A549 (cell line): ENCODE data around the gene MMP19. TPM values are rescaled to one million over a fixed set of nuclear protein-coding genes. Genes with fewer than 3 reads are reported as not detected.

ENCODE experiments used
- ATAC-seq, 2 experiments: fragments of 200-7000 bp in 1 of 2; fragments of >200 bp in 1 of 2; cut with Nextera tagmentation in 1 of 2; cut with Tn5 transposase in 1 of 2; 3 replicates each; pipeline versions ENCODE4 v1.8.0 to v1.9.1; 2018 to 2020; ENCODE audit warnings: mild to moderate bottlenecking in 1 of 2, moderate library complexity in 1 of 2
- CTCF ChIA-PET: fragments of 300-600 bp; sonication (Branson Sonifier 250); formaldehyde crosslinking; extraction: SDS; loops from one replicate; lab custom pipeline; 2021; ENCODE audit warnings: antibody characterized with exemption, inconsistent platforms; lab: Yijun Ruan, JAX
- POLR2A ChIA-PET: fragments of 350-600 bp; formaldehyde crosslinking; extraction: SDS; loops from one replicate; lab custom pipeline; 2021; ENCODE audit warnings: antibody characterized with exemption, inconsistent platforms; lab: Yijun Ruan, JAX
- DNase-seq, 2 experiments: peaks; one replicate each; pipeline versions ENCODE4 v3.0.0 to v3.0.0-alpha.2; 2011 to 2016; ENCODE audit warnings: low read depth in 1 of 2, low spot score in 1 of 2
- FAIRE-seq: peaks from 2 replicates; lab custom pipeline; 2011; peaks lifted over from hg19 to GRCh38; lab: Jason Lieb, UNC
- H3K27ac ChIP-seq, 2 experiments: fragments of >200 bp; sonication (Bioruptor Twin); formaldehyde crosslinking; 3 replicates each; pipeline ENCODE4 v1.5.1; 2016 to 2017
- H3K4me1 ChIP-seq: fragments of >200 bp; sonication (Bioruptor Twin); formaldehyde crosslinking; 3 replicates; pipeline ENCODE4 v1.6.1; 2016
- H3K4me2 ChIP-seq: fragments of >200 bp; sonication (Bioruptor Twin); formaldehyde crosslinking; 3 replicates; pipeline ENCODE4 v1.6.1; 2016
- H3K4me3 ChIP-seq: fragments of >200 bp; sonication (Bioruptor Twin); formaldehyde crosslinking; 3 replicates; pipeline ENCODE4 v1.5.1; 2016
- H3K9me3 ChIP-seq: fragments of >200 bp; sonication (Bioruptor Twin); formaldehyde crosslinking; 3 replicates; pipeline ENCODE4 v1.6.1; 2016
- CBX2 ChIP-seq: fragments of 200-600 bp; sonication (generic); IDR thresholded peaks from 2 replicates; pipeline ENCODE4 v1.6.1; 2016; ENCODE audit warnings: low read depth, mild to moderate bottlenecking, borderline replicate concordance
- CEBPB ChIP-seq, 2 experiments: fragments of >200 bp in 1 of 2; sonication (Bioruptor Twin) in 1 of 2; formaldehyde crosslinking in 1 of 2; IDR thresholded peaks; 2 replicates each; pipeline ENCODE4 v1.6.1; 2012 to 2016
- CHD2 ChIP-seq: fragments of 150-350 bp; IDR thresholded peaks from 2 replicates; pipeline ENCODE4 v1.6.1; 2014; ENCODE audit warnings: low read length; ENCODE audit not compliant: partially characterized antibody
- FOSB ChIP-seq: fragments of 250-450 bp; sonication (Bioruptor Pico); IDR thresholded peaks from 2 replicates; pipeline ENCODE4 v1.5.0; 2020; ENCODE audit warnings: mild to moderate bottlenecking, moderate library complexity
- GATA3 ChIP-seq: IDR thresholded peaks from 2 replicates; pipeline ENCODE4 v1.6.1; 2012; ENCODE audit warnings: borderline replicate concordance
- HOXB5 ChIP-seq: fragments of 250-450 bp; sonication (Bioruptor Pico); IDR thresholded peaks from 2 replicates; pipeline ENCODE4 v1.5.0; 2020; ENCODE audit warnings: mild to moderate bottlenecking, moderate library complexity
- JUN ChIP-seq, 2 experiments: fragments of >200 bp; sonication (Bioruptor Twin); formaldehyde crosslinking; IDR thresholded peaks; 2 replicates in 1 of 2; 3 replicates in 1 of 2; pipeline ENCODE4 v1.6.1; 2016 to 2017
- MAZ ChIP-seq: fragments of 150-350 bp; IDR thresholded peaks from 2 replicates; pipeline ENCODE4 v1.6.1; 2014; ENCODE audit warnings: antibody characterized with exemption, low read depth, low read length, borderline replicate concordance
- NR3C1 ChIP-seq: fragments of >200 bp; sonication (Bioruptor Twin); formaldehyde crosslinking; IDR thresholded peaks from 3 replicates; pipeline ENCODE4 v1.6.1; 2017
- POLR2AphosphoS2 ChIP-seq: conservative IDR thresholded peaks from 2 replicates; pipeline ENCODE4 v1.6.1; 2012; ENCODE audit warnings: low read length, improper control_type of control experiment, inconsistent platforms
- RCOR1 ChIP-seq: fragments of 150-350 bp; IDR thresholded peaks from 2 replicates; pipeline ENCODE4 v1.6.1; 2014; ENCODE audit warnings: antibody characterized with exemption, low read length, low read depth
- RFX5 ChIP-seq: fragments of 450-650 bp; IDR thresholded peaks from 2 replicates; pipeline ENCODE4 v1.7.1; 2014; ENCODE audit warnings: antibody characterized with exemption, mild to moderate bottlenecking, moderate library complexity
- ZFP36 ChIP-seq: fragments of 450-650 bp; IDR thresholded peaks from 2 replicates; pipeline ENCODE4 v1.6.1; 2014; ENCODE audit warnings: borderline replicate concordance; ENCODE audit not compliant: partially characterized antibody
- ZSCAN20 ChIP-seq: fragments of 250-450 bp; sonication (Bioruptor Pico); IDR thresholded peaks from 2 replicates; pipeline ENCODE4 v1.8.0; 2022; ENCODE audit warnings: mild to moderate bottlenecking, moderate library complexity
- WGBS: methylation state at CpG from one replicate; pipeline ENCODE4 v1.1.6; 2017; ENCODE audit errors: missing lambda C conversion rate; 5-methylcytosine and 5-hydroxymethylcytosine counted together
- polyA plus RNA-seq, 4 experiments: library from polyadenylated mRNA; depleted of rRNA in 3 of 4; stranded (reverse); fragments of >200 nt; fragmentation: RNase III in 1 of 4; extraction: RNeasy Plus Mini Kit Qiagen cat#74134 plus additional on column Dnase treatment in 1 of 4; gene quantifications; 2 replicates in 3 of 4; 3 replicates in 1 of 4; pipeline ENCODE4 v1.2.3, GENCODE V29; 2011 to 2017
- TF ChIP-seq, protein P1 (sequence below): fragments of >200 bp; sonication (Bioruptor Twin); formaldehyde crosslinking; IDR thresholded peaks from 2 replicates; pipeline ENCODE4 v1.6.1; 2016
- TF ChIP-seq, protein P2 (sequence below): fragments of >200 bp; sonication (Bioruptor Twin); formaldehyde crosslinking; IDR thresholded peaks from 3 replicates; pipeline ENCODE4 v1.5.1; 2016
- TF ChIP-seq, protein P3 (sequence below): fragments of 250-450 bp; sonication (Bioruptor Pico); IDR thresholded peaks from 2 replicates; pipeline ENCODE4 v1.5.0; 2020; ENCODE audit warnings: low read depth, mild to moderate bottlenecking, moderate library complexity
- TF ChIP-seq, protein P4 (sequence below): fragments of 150-350 bp; IDR thresholded peaks from 2 replicates; pipeline ENCODE4 v1.6.1; 2014; ENCODE audit warnings: low read depth, mild to moderate bottlenecking, low read length

Gene MMP19
- polyA plus RNA-seq, 2 of the 4 experiments (the other 2 are of a cell fraction) = 0.06 to 0.09 TPM

DNA sequence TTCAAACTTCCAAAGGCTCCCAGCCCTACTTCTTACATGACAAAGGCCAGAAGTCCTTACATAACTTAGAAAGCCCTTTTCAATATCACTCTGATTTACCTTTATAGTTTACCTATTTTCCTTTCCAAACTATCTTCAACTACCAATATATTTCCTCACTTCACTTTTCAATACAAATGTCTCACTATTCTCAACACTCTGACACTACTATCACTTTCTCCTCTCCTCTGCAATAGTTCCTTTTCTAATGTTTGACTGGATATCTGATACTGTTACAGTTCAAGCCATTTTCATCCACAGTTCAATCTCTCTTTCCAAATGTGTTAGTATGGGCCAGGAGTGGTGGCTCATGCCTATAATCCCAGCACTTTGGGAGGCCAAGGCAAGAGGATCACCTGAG, 28.5 kb downstream of the MMP19 start:
- H3K4me2 ChIP-seq = no peak overlapping the region
- peaks cover 16% of the 10 kb centered on the region for H3K4me1 ChIP-seq
- H3K4me3 ChIP-seq = no peak overlapping the region
- FAIRE-seq (no peak), DNase-seq (no peak), ATAC-seq (no peak)
- ChIA-PET CTCF (interaction anchor here (1.4 to 4.9 kb wide), 2 partner anchors 76 to 126 kb away, joined by 5 to 25 read pairs; no protein-coding TSS in a partner anchor), POLR2A (no interaction called here)
- H3K27ac ChIP-seq = no peak overlapping the region
- no peaks in the 10 kb centered on the region for H3K9me3 ChIP-seq
- TF ChIP-seq CBX2 = no peak
- TF ChIP-seq, protein P1, sequence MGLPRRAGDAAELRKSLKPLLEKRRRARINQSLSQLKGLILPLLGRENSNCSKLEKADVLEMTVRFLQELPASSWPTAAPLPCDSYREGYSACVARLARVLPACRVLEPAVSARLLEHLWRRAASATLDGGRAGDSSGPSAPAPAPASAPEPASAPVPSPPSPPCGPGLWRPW = no peak
- TF ChIP-seq RCOR1 = no peak
- TF ChIP-seq NR3C1 = no peak
- no peak for TF ChIP-seq ZSCAN20 (CRISPR knock-in tag)
- no peak for TF ChIP-seq FOSB (CRISPR knock-in tag)
- TF ChIP-seq, protein P2, sequence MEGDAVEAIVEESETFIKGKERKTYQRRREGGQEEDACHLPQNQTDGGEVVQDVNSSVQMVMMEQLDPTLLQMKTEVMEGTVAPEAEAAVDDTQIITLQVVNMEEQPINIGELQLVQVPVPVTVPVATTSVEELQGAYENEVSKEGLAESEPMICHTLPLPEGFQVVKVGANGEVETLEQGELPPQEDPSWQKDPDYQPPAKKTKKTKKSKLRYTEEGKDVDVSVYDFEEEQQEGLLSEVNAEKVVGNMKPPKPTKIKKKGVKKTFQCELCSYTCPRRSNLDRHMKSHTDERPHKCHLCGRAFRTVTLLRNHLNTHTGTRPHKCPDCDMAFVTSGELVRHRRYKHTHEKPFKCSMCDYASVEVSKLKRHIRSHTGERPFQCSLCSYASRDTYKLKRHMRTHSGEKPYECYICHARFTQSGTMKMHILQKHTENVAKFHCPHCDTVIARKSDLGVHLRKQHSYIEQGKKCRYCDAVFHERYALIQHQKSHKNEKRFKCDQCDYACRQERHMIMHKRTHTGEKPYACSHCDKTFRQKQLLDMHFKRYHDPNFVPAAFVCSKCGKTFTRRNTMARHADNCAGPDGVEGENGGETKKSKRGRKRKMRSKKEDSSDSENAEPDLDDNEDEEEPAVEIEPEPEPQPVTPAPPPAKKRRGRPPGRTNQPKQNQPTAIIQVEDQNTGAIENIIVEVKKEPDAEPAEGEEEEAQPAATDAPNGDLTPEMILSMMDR = no peak
- no peak for TF ChIP-seq ZFP36
- no peak for TF ChIP-seq CEBPB (IDR thresholded peaks at IDR 0.05)
- no peak for TF ChIP-seq GATA3
- TF ChIP-seq POLR2AphosphoS2 = no peak
- TF ChIP-seq CHD2 = no peak
- TF ChIP-seq, protein P3, sequence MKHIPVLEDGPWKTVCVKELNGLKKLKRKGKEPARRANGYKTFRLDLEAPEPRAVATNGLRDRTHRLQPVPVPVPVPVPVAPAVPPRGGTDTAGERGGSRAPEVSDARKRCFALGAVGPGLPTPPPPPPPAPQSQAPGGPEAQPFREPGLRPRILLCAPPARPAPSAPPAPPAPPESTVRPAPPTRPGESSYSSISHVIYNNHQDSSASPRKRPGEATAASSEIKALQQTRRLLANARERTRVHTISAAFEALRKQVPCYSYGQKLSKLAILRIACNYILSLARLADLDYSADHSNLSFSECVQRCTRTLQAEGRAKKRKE = no peak
- TF ChIP-seq JUN (IDR thresholded peaks at IDR 0.05) = no peak

DNA sequence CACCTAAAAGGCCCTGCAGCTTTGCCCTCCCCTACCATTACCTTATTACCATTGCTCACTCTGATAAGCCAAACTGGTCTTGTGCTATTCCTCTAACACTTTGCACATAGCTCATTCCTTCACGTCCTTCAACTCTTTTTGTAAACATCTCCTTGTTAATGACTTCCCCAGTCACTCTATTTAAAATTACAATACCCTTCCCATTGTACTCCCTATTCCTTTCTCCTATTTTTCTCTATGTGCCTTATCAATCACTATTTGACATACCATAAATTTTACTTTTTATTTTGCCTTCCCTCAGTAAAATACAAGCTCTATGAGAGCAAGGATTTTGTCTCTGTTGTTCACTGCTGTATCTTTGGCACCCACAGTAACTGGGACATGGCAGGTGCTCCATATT, 30.6 kb downstream of the MMP19 start:
- WGBS = 75% methylated on average over 1 of the region's 1 CpG
- TF ChIP-seq HOXB5 (CRISPR knock-in tag) (no peak), ZFP36 (no peak), RFX5 (no peak)
- TF ChIP-seq, protein P4, sequence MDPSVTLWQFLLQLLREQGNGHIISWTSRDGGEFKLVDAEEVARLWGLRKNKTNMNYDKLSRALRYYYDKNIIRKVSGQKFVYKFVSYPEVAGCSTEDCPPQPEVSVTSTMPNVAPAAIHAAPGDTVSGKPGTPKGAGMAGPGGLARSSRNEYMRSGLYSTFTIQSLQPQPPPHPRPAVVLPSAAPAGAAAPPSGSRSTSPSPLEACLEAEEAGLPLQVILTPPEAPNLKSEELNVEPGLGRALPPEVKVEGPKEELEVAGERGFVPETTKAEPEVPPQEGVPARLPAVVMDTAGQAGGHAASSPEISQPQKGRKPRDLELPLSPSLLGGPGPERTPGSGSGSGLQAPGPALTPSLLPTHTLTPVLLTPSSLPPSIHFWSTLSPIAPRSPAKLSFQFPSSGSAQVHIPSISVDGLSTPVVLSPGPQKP = no peak
- ChIA-PET POLR2A (no interaction called here), CTCF (interaction anchor here (0.6 to 4.9 kb wide), 8 partner anchors 8 to 341 kb away, joined by 3 to 25 read pairs (median 4); partner anchors contain the start of gene MYL6B)
- H3K27ac ChIP-seq = no peak overlapping the region
- H3K9me3 ChIP-seq = no peaks in the 10 kb centered on the region
- ATAC-seq = no peak
- no peak overlapping the region for H3K4me3 ChIP-seq
- peaks cover 9% of the 10 kb centered on the region; the same call in 2 of the 3 replicates for H3K4me1 ChIP-seq
- DNase-seq = no peak
- H3K4me2 ChIP-seq = no peak overlapping the region
- no peak for FAIRE-seq

DNA sequence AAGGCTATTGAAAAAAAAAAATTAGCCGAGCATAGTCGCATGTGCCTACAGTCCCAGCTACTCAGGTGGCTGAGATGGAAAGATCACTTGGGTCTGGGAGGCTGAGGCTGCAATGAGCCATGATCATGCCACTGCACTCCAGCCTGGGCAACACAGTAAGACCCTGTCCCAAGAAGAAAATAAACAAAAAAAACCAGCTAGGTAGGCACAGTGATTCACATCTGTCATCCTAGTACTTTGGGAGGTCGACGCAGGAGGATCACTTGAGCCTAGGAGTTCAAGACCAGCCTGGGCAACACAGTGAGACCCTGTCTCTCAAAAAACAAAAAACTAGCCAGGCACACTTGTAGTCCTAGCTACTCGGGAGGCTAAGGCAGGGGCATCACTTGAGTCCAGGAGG, 33.5 kb downstream of the MMP19 start:
- ATAC-seq (no peak), DNase-seq (no peak), FAIRE-seq (no peak)
- TF ChIP-seq GATA3 = no peak
- TF ChIP-seq MAZ = no peak
- WGBS = 91% methylated on average over 5 of the region's 5 CpGs
- ChIA-PET POLR2A (interaction anchor here (1.6 kb wide), 1 partner anchor 8 kb away, joined by 8 read pairs; the partner anchor contains the start of genes ORMDL2 and SARNP), CTCF (interaction anchor here (0.9 to 7.4 kb wide), 5 partner anchors 9 to 71 kb away, joined by 3 to 35 read pairs (median 11); partner anchors contain the start of genes ORMDL2 and SARNP)
- no peak overlapping the region for H3K4me2 ChIP-seq
- H3K9me3 ChIP-seq = no peaks in the 10 kb centered on the region
- H3K27ac ChIP-seq = no peak overlapping the region
- H3K4me1 ChIP-seq = no peaks in the 10 kb centered on the region; the same call in 2 of the 3 replicates
- no peak overlapping the region for H3K4me3 ChIP-seq
